Measurements from ENCODE around the gene LMF2.

Gene LMF2

GRCh38 chr22:50481045-50481439, 26.5 kb downstream of the LMF2 start:
- DNase-seq = no peak

- no peak for DNase-seq
These were observed 27.8 kb downstream of the LMF2 start for GRCh38 chr22:50479721-50480120.

DNA sequence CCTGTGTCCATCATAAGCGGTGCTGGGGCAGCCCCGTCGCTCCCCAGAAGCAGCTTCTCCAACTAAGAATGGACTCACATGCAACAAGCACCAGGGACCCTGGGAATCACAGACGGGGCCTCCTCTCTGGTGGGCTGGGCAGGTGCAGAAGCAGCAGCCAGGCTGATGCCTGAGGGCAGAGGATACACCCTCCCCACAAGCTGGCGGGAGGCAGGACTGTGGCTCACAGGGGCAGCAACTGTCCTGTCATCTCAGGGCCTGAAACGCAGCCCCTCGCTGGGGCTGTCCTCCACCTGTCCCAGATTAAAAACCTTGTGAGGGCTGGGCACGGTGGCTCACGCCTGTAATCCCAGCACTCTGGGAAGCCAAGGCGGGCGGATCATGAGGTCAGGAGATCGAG, 29.6 kb downstream of the LMF2 start:
- no peak for DNase-seq

- no peak for DNase-seq
These were observed 30.6 kb downstream of the LMF2 start for GRCh38 chr22:50476868-50477267.

- DNase-seq = no peak
These were observed 31.9 kb downstream of the LMF2 start for GRCh38 chr22:50475652-50476002.

DNA sequence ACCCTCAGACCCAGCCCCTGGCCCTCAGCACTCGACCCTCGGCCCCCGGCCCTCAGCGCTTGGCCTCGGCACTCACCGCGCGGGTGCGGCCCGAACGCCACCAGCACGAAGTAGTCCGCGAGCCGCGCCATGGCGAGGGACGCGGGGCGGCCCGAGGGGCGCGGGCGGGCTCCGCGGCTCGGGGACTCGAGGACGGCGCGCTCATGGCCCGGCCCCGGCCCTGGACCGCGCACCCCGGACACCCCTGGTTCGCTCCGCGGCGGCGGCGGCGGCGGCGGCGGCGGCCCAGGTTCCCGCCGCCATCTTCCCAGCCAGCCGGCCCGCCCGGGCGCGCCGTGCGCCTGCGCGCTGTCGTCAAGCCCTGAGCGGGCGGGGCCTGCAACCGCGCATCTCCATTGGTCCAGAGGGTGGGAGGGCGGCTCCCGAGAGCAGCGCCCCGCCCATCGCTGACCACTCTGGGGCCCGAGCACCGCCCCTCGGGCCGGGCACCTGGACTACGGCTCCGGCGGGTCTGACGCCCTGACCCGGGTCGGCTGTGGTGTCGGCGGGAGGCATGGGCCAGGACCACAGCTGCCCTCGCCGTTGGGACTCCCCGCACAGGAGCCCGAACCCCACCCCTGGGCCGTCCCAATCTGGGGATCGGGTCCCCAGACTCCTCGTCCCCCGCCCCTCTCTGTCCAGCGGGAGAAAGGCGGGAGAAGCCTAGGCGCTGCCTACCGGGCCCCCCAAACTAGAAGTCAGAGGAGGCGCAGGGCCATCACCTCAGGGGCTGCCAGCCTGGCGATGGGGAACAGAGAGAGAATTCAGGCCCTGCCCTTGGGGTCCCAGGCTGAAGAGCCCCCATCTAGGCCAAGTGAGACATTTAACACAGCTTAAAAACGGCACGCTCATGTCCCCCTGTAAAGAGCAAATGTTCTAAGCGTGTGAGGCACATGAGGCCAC, 32.5 kb downstream of the LMF2 start, which contains the start of gene SBF1:
Gene SBF1, minus strand, starts transcription at position 326 of the 942 bp plus-strand sequence. Its CDS starts 195 bp downstream, at position 131.
- DNase-seq = peak; percentile 90

GRCh38 chr22:50473855-50474671, 33.4 kb downstream of the LMF2 start:
- DNase-seq = peak; percentile 42

DNA sequence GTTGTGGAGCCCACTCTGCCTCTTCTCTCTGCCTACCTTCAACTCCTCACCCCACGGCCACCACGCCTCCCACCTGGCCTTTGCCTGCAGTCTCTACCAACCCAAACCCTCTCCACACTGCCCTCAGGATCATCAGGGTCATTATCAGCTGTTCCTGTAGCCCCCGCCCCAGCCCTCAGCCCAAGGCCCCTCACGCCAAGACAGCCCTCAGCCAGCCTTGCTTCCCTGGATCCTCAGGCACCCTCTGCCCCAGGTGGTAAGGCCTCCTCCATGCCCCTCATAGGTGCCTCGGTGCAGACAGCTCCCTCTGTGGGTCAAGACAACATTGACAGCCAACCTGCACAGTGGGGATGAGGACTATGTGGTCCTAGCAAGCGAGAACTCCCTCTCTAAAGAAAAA, 34.4 kb downstream of the LMF2 start:
- peak; percentile 43 for DNase-seq

- DNase-seq = no peak
These were observed 35.5 kb downstream of the LMF2 start for GRCh38 chr22:50471962-50472361.

DNA sequence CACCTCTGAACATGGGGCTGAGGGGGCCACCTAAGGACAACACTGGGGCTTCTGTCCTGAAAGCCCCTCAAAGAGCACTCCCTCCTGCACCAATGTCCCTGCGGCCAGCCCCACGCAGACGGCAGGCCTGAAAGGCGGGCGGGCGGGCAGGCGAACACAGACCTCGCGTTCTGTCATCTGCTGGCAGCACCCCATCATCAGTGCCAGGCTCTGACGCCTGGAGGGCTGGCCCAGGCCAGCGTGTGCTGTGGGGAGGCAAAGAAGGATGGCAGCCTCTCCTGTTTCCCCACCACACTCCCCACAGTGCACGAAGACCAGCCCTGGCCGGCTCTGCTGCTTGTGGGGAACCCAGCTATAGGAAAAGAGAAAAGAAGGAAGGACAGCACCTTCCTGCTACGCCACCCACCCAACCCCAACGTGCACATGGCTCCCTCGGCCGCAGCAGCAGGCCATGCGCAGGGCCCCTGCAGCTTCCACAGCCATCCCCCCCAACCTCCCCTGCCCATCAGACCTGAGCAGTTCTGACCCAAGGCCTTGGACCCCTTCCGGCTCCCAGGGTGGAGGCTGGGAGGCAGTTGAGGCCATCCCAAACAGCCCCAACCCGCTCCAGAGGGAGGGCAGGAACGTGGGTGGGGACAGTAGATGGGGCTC, 36.2 kb downstream of the LMF2 start:
- DNase-seq = no peak

DNA sequence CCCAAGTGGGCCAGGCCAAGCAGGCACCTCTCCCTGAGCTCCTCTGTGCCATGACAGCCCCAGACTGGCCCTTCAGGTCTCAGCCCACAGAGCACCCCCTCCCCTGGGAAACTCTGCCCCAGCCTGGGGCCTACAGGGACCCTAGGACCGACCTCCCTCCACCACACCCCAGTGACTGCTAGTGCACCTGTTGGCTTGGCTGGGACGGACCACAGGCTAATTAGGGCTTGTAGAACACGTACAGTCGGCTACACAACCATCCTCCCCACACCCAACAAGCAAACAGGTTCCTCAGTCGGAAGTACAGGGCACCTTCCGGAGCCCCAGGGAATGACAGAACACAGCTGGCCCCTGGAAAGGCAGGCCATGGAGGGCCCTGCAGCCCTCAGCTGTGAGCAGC, 37.0 kb downstream of the LMF2 start:
- DNase-seq = no peak

DNA sequence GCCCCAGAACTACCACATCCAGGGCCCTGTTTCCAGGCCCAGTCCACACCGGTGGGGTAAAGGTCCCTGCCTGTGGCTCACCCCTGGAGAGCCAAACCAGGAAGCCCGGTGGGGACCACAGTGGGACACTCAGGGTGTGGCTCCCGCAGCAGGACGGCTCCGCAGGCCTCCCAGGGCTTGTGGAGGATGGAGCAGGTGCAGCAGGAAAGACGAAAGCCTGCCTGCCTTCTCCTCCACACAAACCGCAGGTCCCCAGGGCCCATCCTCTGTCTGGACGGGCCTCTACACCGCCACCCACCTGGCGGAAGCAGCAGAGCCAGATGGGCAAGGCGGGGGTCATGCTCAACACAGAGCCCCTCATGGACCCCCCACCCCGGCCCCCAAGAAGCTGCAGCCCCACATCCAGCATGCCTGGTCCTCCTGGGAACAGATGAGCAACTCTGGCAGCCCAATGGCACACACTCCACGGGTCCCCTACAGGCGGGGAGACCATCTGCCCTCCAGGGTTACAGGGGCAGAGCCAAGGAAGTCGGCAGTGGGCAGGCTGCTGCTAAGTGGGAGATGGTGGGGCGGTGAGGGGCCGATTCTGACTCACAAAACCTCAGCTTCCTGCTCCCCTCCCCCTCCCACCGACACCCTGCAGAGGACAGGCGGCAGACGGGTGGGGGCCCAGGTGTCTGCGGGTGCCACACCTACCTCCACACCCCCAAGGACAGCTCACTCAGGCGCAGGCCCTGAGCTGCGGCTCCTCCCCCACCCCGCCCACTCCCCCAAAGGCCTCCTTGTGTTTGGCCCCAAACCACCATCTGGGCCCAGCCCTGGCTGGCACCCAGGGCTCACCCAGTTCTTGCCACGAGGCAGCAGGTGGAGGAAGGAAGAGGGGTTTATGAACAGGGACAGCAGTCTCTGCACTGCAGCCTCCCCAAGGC, 37.9 kb downstream of the LMF2 start:
- DNase-seq = peak; percentile 89

GRCh38 chr22:50468626-50469025, 38.9 kb downstream of the LMF2 start:
- no peak for DNase-seq

GRCh38 chr22:50467773-50468440, 39.6 kb downstream of the LMF2 start:
- DNase-seq = no peak

DNA sequence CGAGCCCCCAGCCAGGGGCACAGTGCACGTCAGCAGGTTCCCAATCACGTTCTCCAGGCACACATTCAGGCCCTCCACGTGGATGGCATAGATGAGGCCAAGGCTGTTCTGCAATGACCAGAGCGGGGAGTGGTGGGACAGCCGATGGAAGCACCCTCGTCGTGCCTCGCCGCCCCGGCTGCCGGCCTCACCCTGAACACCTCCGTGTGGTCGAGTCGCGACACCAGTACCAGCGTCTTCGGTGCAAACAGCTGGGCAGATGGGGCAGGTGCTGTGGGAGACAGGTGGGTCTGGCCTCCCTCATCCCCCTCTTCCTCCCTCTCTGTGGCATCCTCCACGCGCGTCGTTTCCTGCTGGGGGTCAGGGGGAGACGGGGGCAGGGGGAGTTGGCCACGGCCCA, 40.2 kb downstream of the LMF2 start:
- DNase-seq = no peak

DNA sequence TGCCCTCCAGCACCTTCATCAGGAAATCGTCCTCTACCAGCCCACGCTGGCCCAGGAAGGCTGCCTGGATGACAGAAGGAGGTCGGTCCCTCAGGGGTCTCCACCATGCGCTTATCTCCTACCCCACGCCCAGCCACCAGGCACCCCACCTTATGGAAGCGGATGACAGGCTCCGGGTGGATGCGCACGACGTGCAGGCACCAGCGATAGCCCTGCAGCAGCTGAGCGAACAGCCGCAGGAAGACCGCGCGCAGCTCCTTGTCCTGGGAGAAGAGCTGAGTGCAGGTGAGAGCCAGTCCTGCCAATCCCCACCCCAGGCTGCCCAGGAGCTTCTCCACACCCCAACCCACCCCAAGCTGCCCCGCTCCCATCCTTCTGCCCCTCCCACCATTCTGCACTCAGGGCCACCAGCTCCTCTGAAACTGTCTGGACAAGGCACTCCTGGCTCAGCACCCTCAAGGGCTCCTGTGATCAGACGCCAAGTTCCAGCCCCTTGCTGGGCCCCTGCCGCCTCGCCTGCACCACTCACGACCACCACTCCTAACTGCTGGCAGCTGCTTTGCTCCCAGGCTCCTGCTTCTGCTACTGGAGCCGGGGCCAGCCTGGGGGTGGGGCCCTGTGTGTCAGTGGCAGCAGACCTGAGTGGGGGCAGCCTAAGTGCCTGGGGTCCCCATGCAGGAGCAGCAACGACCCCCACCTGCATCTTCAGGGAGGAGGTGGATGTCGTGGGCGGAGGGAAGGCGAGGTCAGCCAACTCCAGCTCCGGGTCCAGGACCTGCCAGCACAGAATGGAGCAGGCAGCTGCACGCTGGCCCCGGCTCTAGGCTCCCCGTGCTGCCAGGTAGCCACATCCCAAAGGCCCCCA, 42.2 kb downstream of the LMF2 start:
- DNase-seq = no peak

DNA sequence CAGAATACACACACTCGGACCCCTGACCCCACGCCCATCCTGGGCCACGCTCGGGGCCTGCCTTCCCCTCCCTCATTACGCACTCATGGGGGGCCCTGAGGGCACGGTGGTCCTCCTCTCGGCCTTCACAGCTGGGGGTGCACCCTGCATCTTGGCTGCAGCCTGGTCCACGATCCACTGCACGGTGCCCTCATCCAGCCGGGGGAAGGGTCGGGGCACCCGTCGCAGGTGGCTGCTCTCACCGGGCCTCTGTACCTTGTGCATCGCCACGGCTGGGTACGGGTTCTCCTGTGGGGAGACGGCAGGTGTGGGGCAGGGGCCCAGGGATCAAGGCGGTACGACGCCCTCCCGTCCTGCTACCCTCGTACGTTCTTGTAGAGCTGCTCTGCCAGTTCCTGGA, 43.1 kb downstream of the LMF2 start:
- DNase-seq = no peak

- no peak for DNase-seq
These were observed 44.2 kb downstream of the LMF2 start for GRCh38 chr22:50463188-50463900.

DNA sequence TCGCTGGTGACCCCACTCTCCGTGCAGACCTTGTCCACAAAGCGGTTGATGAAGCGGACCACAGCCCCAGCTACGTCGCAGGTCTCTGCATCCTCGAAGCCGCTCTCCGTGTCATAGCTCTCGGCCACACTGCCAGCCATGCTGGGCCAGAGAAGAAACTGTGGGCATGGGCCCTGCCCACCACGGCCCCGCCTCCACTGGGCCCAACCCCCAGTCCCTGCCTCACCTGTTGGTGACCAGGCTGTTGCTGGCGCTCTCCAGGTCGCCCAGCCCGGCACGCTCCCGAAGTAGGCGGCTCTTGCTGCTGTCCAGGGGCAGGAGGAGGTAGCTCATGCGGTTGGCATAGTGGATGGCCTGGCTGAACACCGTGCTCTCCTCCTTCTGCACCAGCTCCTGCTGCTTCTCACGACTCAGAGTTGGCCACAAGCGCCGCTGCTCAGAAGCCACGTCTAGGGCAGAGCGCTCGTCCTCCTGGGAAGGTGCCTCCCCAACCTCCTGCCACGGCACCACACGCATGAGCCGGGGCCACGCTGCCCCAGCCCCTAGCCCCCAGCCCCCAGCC, 45.4 kb downstream of the LMF2 start:
- no peak for DNase-seq

- no peak for DNase-seq
These were observed 46.0 kb downstream of the LMF2 start for GRCh38 chr22:50461536-50461935.

Data from stimulated activated CD4-positive, alpha-beta T cell treated with anti-CD3 and anti-CD28 coated beads, Interleukin-4, amount 100 ng/mL, for 1 hour (primary cell).